OCI-LY7 (cell line): Measurements from ENCODE around the gene FOXP1. TPM values are rescaled to one million over a fixed set of nuclear protein-coding genes. Genes with fewer than 3 reads are reported as not detected.

Experiments used
- BruUV-seq: library from RNA; stranded (reverse); fragments of 400-500 nt; replicated peaks from 2 replicates; lab custom pipeline; 2021; lab: Mats Ljungman, UMichigan
- CTCF ChIA-PET: fragments of 300-600 bp; sonication (Branson Sonifier 250); formaldehyde crosslinking; loops from one replicate; lab custom pipeline; 2022; ENCODE audit warnings: antibody characterized with exemption; ENCODE audit not compliant: unreplicated experiment; lab: Charles Lee
- POLR2A ChIA-PET: fragments of 300-600 bp; sonication (Branson Sonifier 250); formaldehyde crosslinking; loops from one replicate; lab custom pipeline; 2022; ENCODE audit warnings: antibody characterized with exemption; lab: Charles Lee
- DNase-seq: peaks from one replicate; pipeline ENCODE4 v3.0.0-alpha.2; 2015; ENCODE audit warnings: low spot score
- H2AFZ ChIP-seq: fragments of 200-600 bp; sonication (generic), shearing (Covaris generic); 2 replicates; pipeline ENCODE4 v1.6.1; 2014; ENCODE audit warnings: mild to moderate bottlenecking, antibody characterized with exemption, low read length, moderate library complexity
- H3K27ac ChIP-seq: fragments of 200-600 bp; sonication (generic); 2 replicates; pipeline ENCODE4 v1.5.1; 2014; ENCODE audit warnings: mixed run types, low read depth, mild to moderate bottlenecking, moderate library complexity, low read length, inconsistent platforms; ENCODE audit not compliant: poor library complexity, severe bottlenecking
- H3K36me3 ChIP-seq: fragments of 200-600 bp; sonication (generic); 2 replicates; pipeline ENCODE4 v1.6.1; 2014; ENCODE audit warnings: mild to moderate bottlenecking, antibody characterized with exemption, low read length, moderate library complexity, mixed read lengths; ENCODE audit not compliant: insufficient read depth
- H3K4me1 ChIP-seq: fragments of 200-600 bp; sonication (generic); 2 replicates; pipeline ENCODE4 v1.5.1; 2014; ENCODE audit warnings: mild to moderate bottlenecking, low read length; ENCODE audit not compliant: insufficient read depth, poor library complexity, severe bottlenecking
- H3K4me2 ChIP-seq: fragments of 200-600 bp; sonication (generic); 2 replicates; pipeline ENCODE4 v1.6.1; 2014; ENCODE audit warnings: mild to moderate bottlenecking, low read length
- H3K4me3 ChIP-seq: fragments of 200-600 bp; sonication (generic); 2 replicates; pipeline ENCODE4 v1.5.1; 2014; ENCODE audit warnings: mild to moderate bottlenecking, low read depth, low read length; ENCODE audit not compliant: poor library complexity, severe bottlenecking
- H3K79me2 ChIP-seq: fragments of 200-600 bp; sonication (generic); 2 replicates; pipeline ENCODE4 v1.6.1; 2016; ENCODE audit warnings: low read depth, mild to moderate bottlenecking, low read length, moderate library complexity, mixed read lengths; ENCODE audit not compliant: insufficient read depth
- H3K9me2 ChIP-seq: fragments of 200-600 bp; sonication (generic); 2 replicates; pipeline ENCODE4 v1.6.1; 2016; ENCODE audit warnings: mild to moderate bottlenecking, low read length, mixed read lengths; ENCODE audit not compliant: insufficient read depth
- H3K9me3 ChIP-seq: fragments of 200-600 bp; sonication (generic); 2 replicates; pipeline ENCODE4 v1.6.1; 2014; ENCODE audit warnings: mild to moderate bottlenecking, mixed run types, low read length, mixed read lengths
- H4K20me1 ChIP-seq: fragments of 200-600 bp; sonication (generic); 2 replicates; pipeline ENCODE4 v1.6.1; 2014; ENCODE audit warnings: mild to moderate bottlenecking, antibody characterized with exemption, low read length, moderate library complexity, mixed read lengths; ENCODE audit not compliant: insufficient read depth
- EZH2phosphoT487 ChIP-seq: fragments of 200-600 bp; sonication (generic); IDR thresholded peaks from 2 replicates; pipeline ENCODE4 v1.6.1; 2018; ENCODE audit warnings: low read depth, borderline replicate concordance, mild to moderate bottlenecking, mixed run types, antibody characterized with exemption, low read length, moderate library complexity, mixed read lengths
- intact Hi-C: fragments of 100-400 bp; cut with micrococcal nuclease; formaldehyde crosslinking; loops from one replicate; pipeline ENCODE4 v1.10.0; 2022; ENCODE audit not compliant: unreplicated experiment
- total RNA-seq, 2 experiments: library from RNA; depleted of rRNA in 1 of 2; stranded (reverse); fragments of >200 nt in 1 of 2; shearing (Covaris generic) in 1 of 2; gene quantifications; 2 replicates each; pipeline ENCODE4 v1.2.3, GENCODE V29; 2014 to 2022
- TF ChIP-seq, protein P1 (sequence below): fragments of 200-600 bp; sonication (generic); conservative IDR thresholded peaks from 2 replicates; pipeline ENCODE4 v1.5.1; 2014; ENCODE audit warnings: mild to moderate bottlenecking, antibody characterized with exemption, low read length, moderate library complexity, mixed read lengths

FOXP1 gene
- total RNA-seq, 2 experiments from 2014 or later = 87.3 to 151 TPM

DNA sequence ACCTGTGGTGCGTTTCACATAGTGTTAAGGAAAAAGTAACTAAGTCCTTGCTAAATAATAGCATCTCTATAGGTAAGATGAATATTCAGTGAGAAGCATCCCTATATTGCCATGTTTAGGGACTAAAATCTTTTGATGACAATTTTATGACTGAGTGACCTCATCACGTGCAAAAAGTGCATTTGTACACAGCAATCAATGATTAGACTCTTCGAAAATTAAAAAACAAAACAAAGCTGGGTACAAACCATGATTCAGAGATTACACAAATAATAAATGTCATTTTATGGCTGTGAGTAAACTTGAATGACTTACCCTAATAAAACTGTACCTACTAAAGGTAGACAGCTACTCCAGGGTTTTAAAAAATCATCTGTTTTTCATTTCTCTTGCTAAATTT is 505.3 kb downstream of the FOXP1 start:
- ChIA-PET POLR2A (interaction anchor here (2.1 kb wide), 1 partner anchor 9 kb away, joined by 11 read pairs; no protein-coding TSS in a partner anchor), CTCF (no interaction called here)
- Histone ChIP-seq H3K36me3 (peaks cover 7% of the 10 kb centered on the region), H3K4me2 (no peak overlapping the region), H3K27ac (no peak overlapping the region), H2AFZ (no peak overlapping the region), H3K4me3 (no peak overlapping the region), H3K9me2 (no peaks in the 10 kb centered on the region), H4K20me1 (peaks cover 13% of the 10 kb centered on the region; the same call in 1 of the 2 replicates), H3K9me3 (no peaks in the 10 kb centered on the region), H3K4me1 (peaks cover 24% of the 10 kb centered on the region), H3K79me2 (peaks cover 14% of the 10 kb centered on the region; the same call in 1 of the 2 replicates)
- TF ChIP-seq EZH2phosphoT487 = no peak
- TF ChIP-seq, protein P1, sequence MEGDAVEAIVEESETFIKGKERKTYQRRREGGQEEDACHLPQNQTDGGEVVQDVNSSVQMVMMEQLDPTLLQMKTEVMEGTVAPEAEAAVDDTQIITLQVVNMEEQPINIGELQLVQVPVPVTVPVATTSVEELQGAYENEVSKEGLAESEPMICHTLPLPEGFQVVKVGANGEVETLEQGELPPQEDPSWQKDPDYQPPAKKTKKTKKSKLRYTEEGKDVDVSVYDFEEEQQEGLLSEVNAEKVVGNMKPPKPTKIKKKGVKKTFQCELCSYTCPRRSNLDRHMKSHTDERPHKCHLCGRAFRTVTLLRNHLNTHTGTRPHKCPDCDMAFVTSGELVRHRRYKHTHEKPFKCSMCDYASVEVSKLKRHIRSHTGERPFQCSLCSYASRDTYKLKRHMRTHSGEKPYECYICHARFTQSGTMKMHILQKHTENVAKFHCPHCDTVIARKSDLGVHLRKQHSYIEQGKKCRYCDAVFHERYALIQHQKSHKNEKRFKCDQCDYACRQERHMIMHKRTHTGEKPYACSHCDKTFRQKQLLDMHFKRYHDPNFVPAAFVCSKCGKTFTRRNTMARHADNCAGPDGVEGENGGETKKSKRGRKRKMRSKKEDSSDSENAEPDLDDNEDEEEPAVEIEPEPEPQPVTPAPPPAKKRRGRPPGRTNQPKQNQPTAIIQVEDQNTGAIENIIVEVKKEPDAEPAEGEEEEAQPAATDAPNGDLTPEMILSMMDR = no peak
- intact Hi-C loops = no loop called here
- no peak for DNase-seq
- no TSS peak for BruUV-seq

DNA sequence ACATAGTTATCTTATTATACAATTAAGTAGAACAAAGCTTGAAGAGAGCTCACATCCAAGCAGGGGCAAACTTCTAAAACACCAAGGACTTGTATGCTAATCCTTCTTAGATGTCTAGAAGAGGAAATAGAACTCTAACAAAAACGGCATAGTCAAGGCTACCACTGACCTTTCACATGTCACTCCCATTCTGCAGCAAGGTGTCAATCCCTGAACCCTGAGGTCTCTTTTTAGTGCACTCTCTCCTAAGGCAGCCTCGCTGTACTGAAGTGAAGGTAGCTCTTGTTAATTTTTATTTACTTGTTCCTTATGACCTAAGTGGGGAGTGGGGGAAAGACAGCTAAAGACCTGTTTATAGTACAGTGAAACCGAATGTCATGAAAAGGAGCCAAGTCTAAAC is 506.5 kb downstream of the FOXP1 start:
- no peak for DNase-seq
- TF ChIP-seq, protein P1 = no peak
- no peak for TF ChIP-seq EZH2phosphoT487
- H3K4me3 ChIP-seq = no peak overlapping the region
- ChIA-PET POLR2A (interaction anchor here (0.5 to 2.1 kb wide), 7 partner anchors 8 to 301 kb away, joined by 3 to 11 read pairs (median 4); no protein-coding TSS in a partner anchor), CTCF (no interaction called here)
- intact Hi-C loops = no loop called here
- H2AFZ ChIP-seq = no peak overlapping the region
- no TSS peak for BruUV-seq
- no peak overlapping the region for H3K27ac ChIP-seq
- no peaks in the 10 kb centered on the region for H3K9me2 ChIP-seq
- 0 out of 2 replicates have a peak, but pooled peaks cover 14% of the 10 kb centered on the region for H3K79me2 ChIP-seq
- H3K9me3 ChIP-seq = no peaks in the 10 kb centered on the region
- H3K4me1 ChIP-seq = peaks cover 24% of the 10 kb centered on the region
- H4K20me1 ChIP-seq = peaks cover 13% of the 10 kb centered on the region; the same call in 1 of the 2 replicates
- no peaks in the 10 kb centered on the region for H3K36me3 ChIP-seq
- H3K4me2 ChIP-seq = no peak overlapping the region

DNA sequence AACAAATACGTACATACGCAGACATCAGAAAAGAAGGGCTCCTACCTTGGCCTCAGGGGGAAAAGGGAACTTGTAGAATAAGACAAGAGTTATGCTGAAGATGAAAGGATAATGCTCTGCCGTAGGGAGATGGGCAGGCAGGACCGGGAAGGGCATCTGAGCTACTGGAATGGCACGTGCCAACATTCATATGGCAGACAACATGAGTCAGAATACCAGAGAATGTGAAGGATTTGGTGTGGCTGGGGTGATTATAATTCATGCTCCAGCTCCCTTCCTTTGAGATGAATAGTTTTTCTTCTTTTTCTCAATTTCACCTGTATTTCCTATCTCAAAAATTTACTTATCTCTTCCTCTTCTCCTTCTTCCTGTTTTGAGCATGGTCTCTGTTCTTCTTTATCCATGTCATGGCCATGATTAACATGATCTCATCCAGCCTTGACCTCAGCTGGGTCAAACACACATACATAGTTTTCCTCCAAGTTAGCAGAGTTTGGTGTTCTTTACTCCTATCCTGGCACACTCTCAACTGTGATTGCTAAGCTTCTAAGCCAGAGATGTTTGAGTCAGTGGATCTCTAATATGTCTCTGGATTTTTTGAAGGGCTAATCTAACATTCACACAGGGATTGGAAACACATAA is 507.0 kb downstream of the FOXP1 start:
- H3K79me2 ChIP-seq = 0 out of 2 replicates have a peak, but pooled peaks cover 13% of the 10 kb centered on the region
- intact Hi-C loops = no loop called here
- H3K4me2 ChIP-seq = no peak overlapping the region
- TF ChIP-seq EZH2phosphoT487 = no peak
- TF ChIP-seq, protein P1 = no peak
- no peaks in the 10 kb centered on the region for H3K9me3 ChIP-seq
- no peaks in the 10 kb centered on the region for H3K9me2 ChIP-seq
- H3K4me1 ChIP-seq = peaks cover 24% of the 10 kb centered on the region
- CTCF ChIA-PET = no interaction called here
- no peak overlapping the region for H3K27ac ChIP-seq
- H2AFZ ChIP-seq = no peak overlapping the region
- POLR2A ChIA-PET = interaction anchor here (0.7 to 2.1 kb wide), 7 partner anchors 8 to 301 kb away, joined by 3 to 11 read pairs (median 4); no protein-coding TSS in a partner anchor
- no peak overlapping the region for H3K4me3 ChIP-seq
- H4K20me1 ChIP-seq = peaks cover 13% of the 10 kb centered on the region; the same call in 1 of the 2 replicates
- DNase-seq = no peak
- no peaks in the 10 kb centered on the region for H3K36me3 ChIP-seq
- BruUV-seq = no TSS peak
